Left renal pelvis (tissue), 4 donors: ENCODE data around the gene ANKRD53. TPM values are rescaled to one million over a fixed set of nuclear protein-coding genes. Genes with fewer than 3 reads are reported as not detected.
"Not testable (repeated sequence)": the region's sequence is repeated elsewhere in the genome, so short reads cannot be mapped to it uniquely, and the experiment has no call there.

ENCODE experiments used
- DNase-seq, 4 donors: peaks; one replicate each; pipeline ENCODE4 v3.0.0-alpha.2; 2013; ENCODE audit warnings: low read depth in 4 of 4, low spot score in 3 of 4
- polyA plus RNA-seq, 4 donors: library from polyadenylated mRNA; unstranded; fragments of 120-200 nt; gene quantifications; one replicate each; pipeline ENCODE4 v1.2.1, GENCODE V29; 2013; ENCODE audit not compliant: insufficient read length in 4 of 4

ANKRD53 gene
- polyA plus RNA-seq, 4 donors: 1.0 to 1.8 (median 1.3) TPM

- no peak for DNase-seq
Observed at GRCh38 chr2:70986499-70987189, 8.2 kb downstream of the ANKRD53 start.

GRCh38 chr2:70987386-70987785 lies 9.0 kb downstream of the ANKRD53 start:
- no peak for DNase-seq

- no peak for DNase-seq
Observed at GRCh38 chr2:70988151-70988550, 9.7 kb downstream of the ANKRD53 start.

- DNase-seq: no peak
Observed at GRCh38 chr2:70988726-70989648, 10.6 kb downstream of the ANKRD53 start.

GRCh38 chr2:70990216-70990615 lies 11.8 kb downstream of the ANKRD53 start:
- no peak for DNase-seq

GRCh38 chr2:70991142-70991541 lies 12.7 kb downstream of the ANKRD53 start:
- no peak for DNase-seq

- DNase-seq: no peak
Observed at GRCh38 chr2:70991742-70992141, 13.3 kb downstream of the ANKRD53 start.

GRCh38 chr2:70992945-70993853 lies 14.8 kb downstream of the ANKRD53 start:
- DNase-seq: no peak

- no peak for DNase-seq
Observed at GRCh38 chr2:70994009-70994698, 15.7 kb downstream of the ANKRD53 start.

- DNase-seq: peak; percentile 55 to 75 (median 70)
Observed at GRCh38 chr2:70994699-70995425, 16.4 kb downstream of the ANKRD53 start, which contains the start of gene TEX261. Gene TEX261, minus strand, starts transcription at chr2:70994873. Its CDS starts 116 bp downstream, at chr2:70994757.

- DNase-seq: no peak
Observed at GRCh38 chr2:70995426-70995729, 16.9 kb downstream of the ANKRD53 start.

GRCh38 chr2:70998885-70999284 lies 20.5 kb downstream of the ANKRD53 start:
- DNase-seq: not testable (repeated sequence)

- DNase-seq: no peak
Observed at GRCh38 chr2:70999362-70999761, 20.9 kb downstream of the ANKRD53 start.

GRCh38 chr2:70999931-71000330 lies 21.5 kb downstream of the ANKRD53 start:
- DNase-seq: not testable (repeated sequence)

- no peak for DNase-seq
Observed at GRCh38 chr2:71000780-71001591, 22.6 kb downstream of the ANKRD53 start.

- no peak for DNase-seq
Observed at GRCh38 chr2:71001592-71001927, 23.1 kb downstream of the ANKRD53 start.

- no peak for DNase-seq
Observed at GRCh38 chr2:71001981-71002570, 23.6 kb downstream of the ANKRD53 start.

GRCh38 chr2:71003396-71003795 lies 25.0 kb downstream of the ANKRD53 start:
- DNase-seq: no peak
